NCI-H524 treated with DMSO at 0.1 percent for 48 hours (cell line): ENCODE measurements around the gene ZNF568.

Experiments
- DNase-seq: peaks from one replicate; lab custom pipeline; 2025; lab: John Stamatoyannopoulos, UW

Gene ZNF568

DNA sequence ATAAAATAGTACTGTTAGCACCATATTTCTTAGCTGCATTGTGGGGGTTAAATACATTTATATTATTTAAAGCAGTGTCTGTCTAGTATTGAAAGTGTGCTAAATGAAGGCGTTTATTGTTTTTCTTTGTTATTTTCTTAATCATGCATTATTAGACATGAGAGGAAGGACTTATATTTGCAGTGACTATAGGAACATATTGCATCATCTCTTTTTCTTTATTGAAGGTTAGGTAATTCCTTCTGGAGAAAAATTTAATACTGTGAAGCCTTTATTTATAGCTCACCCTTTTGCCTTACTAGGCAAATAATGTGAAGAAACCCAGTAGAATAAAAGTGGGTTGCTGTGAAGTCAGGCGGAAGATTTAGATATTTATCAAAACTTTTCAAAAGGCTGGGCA, 83.2 kb downstream of the ZNF568 start:
- DNase-seq, result no peak

GRCh38 chr19:37007587-37008220, 91.6 kb downstream of the ZNF568 start:
- no peak for DNase-seq

DNA sequence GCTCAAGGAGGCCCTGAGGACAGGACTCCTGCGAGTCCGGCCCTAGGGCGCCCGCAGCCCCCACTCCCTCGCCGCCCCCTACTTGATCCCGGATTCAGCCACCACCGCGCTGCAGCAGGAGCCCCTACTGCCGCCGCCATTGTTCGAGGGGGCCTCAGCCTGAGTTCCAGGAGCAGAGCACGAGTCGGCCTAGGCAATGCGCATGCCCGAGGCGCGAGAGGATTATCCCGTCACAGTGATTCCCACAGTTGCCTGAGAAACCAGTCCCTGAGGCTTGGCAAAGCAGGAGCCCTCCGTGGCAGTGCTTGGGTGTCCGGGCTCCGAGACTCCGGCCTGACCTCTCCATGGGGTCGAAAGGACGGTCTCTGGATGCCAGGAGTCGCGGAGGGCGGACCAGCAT, 93.7 kb downstream of the ZNF568 start:
- no peak for DNase-seq

GRCh38 chr19:37012093-37012745, 96.1 kb downstream of the ZNF568 start:
- DNase-seq, result no peak

- no peak for DNase-seq
Observed at GRCh38 chr19:37014456-37014855, 98.3 kb downstream of the ZNF568 start.

GRCh38 chr19:37045140-37045539, 129.0 kb downstream of the ZNF568 start:
- DNase-seq, result no peak
